ENCODE measurements around the gene FRMD3.

GRCh38 chr9:83476513-83476912 lies 61.7 kb downstream of the FRMD3 start:
- TF ChIP-seq, protein P1, sequence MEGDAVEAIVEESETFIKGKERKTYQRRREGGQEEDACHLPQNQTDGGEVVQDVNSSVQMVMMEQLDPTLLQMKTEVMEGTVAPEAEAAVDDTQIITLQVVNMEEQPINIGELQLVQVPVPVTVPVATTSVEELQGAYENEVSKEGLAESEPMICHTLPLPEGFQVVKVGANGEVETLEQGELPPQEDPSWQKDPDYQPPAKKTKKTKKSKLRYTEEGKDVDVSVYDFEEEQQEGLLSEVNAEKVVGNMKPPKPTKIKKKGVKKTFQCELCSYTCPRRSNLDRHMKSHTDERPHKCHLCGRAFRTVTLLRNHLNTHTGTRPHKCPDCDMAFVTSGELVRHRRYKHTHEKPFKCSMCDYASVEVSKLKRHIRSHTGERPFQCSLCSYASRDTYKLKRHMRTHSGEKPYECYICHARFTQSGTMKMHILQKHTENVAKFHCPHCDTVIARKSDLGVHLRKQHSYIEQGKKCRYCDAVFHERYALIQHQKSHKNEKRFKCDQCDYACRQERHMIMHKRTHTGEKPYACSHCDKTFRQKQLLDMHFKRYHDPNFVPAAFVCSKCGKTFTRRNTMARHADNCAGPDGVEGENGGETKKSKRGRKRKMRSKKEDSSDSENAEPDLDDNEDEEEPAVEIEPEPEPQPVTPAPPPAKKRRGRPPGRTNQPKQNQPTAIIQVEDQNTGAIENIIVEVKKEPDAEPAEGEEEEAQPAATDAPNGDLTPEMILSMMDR (conservative IDR thresholded peaks at IDR 0.05; ENCODE audit: low read length): no peak
- no peak for TF ChIP-seq EZH2phosphoT487 (IDR thresholded peaks at IDR 0.05; ENCODE audit: borderline replicate concordance)
